Activated naive CD4-positive, alpha-beta T cell treated with anti-CD3 and anti-CD28 coated beads, Interleukin-2, amount 10 ng/mL, durations not matched to agents 7 days and 5 days (primary cell): Measurements from ENCODE around the gene GDPD2.
A peak's percentile ranks its signal among the peaks of the same experiment; 100 is the strongest.

Source experiments
- CTCF ChIA-PET: fragments of 350-600 bp; sonication (Branson Sonifier 250); formaldehyde crosslinking; loops from one replicate; lab custom pipeline; 2021; ENCODE audit warnings: antibody characterized with exemption; lab: Charles Lee
- DNase-seq: peaks from one replicate; pipeline ENCODE4 v3.0.0-alpha.2; 2020
- H3K27ac Mint-ChIP-seq: one replicate; pipeline ENCODE4 v1.8.0; 2021; ENCODE audit warnings: mild to moderate bottlenecking, moderate library complexity, mixed read lengths
- H3K27me3 Mint-ChIP-seq: one replicate; pipeline ENCODE4 v1.8.0; 2021; ENCODE audit warnings: mild to moderate bottlenecking, mixed read lengths
- H3K36me3 Mint-ChIP-seq: one replicate; pipeline ENCODE4 v1.8.0; 2021; ENCODE audit warnings: mixed read lengths
- H3K4me1 Mint-ChIP-seq: one replicate; pipeline ENCODE4 v1.8.0; 2021; ENCODE audit warnings: mixed read lengths
- H3K4me3 Mint-ChIP-seq: one replicate; pipeline ENCODE4 v1.8.0; 2021; ENCODE audit warnings: mild to moderate bottlenecking, moderate library complexity, mixed read lengths
- H3K9me3 Mint-ChIP-seq: one replicate; pipeline ENCODE4 v1.8.0; 2021; ENCODE audit warnings: mixed read lengths

The GDPD2 gene

GRCh38 chrX:70432936-70433847 lies 10.1 kb downstream of the GDPD2 start:
- CTCF ChIA-PET: interaction anchor here (0.9 to 2.9 kb wide), 6 partner anchors 10 to 300 kb away, joined by 3 to 12 read pairs (median 4); partner anchors contain the start of genes GDPD2 and IGBP1
- no peaks in the 10 kb centered on the region for H3K36me3 Mint-ChIP-seq
- DNase-seq: no peak
- peak overlapping the region; percentile 84 for H3K4me3 Mint-ChIP-seq
- no peaks in the 10 kb centered on the region for H3K9me3 Mint-ChIP-seq
- H3K27ac Mint-ChIP-seq: no peak overlapping the region
- peaks cover 40% of the 10 kb centered on the region for H3K27me3 Mint-ChIP-seq
- H3K4me1 Mint-ChIP-seq: peaks cover 21% of the 10 kb centered on the region

- DNase-seq: peak; percentile 81
- Mint-ChIP-seq H3K4me3 (peak overlapping the region; percentile 84), H3K36me3 (no peaks in the 10 kb centered on the region), H3K27me3 (peaks cover 40% of the 10 kb centered on the region), H3K27ac (peak overlapping the region; percentile 88), H3K9me3 (no peaks in the 10 kb centered on the region), H3K4me1 (peaks cover 27% of the 10 kb centered on the region)
- CTCF ChIA-PET: interaction anchor here (0.8 to 2.9 kb wide), 6 partner anchors 9 to 301 kb away, joined by 3 to 12 read pairs (median 4); partner anchors contain the start of genes GDPD2 and IGBP1
Observed at GRCh38 chrX:70433848-70434351, 10.8 kb downstream of the GDPD2 start.

GRCh38 chrX:70434352-70434866 lies 11.3 kb downstream of the GDPD2 start:
- CTCF ChIA-PET: interaction anchor here (0.8 to 2.9 kb wide), 5 partner anchors 11 to 231 kb away, joined by 3 to 12 read pairs (median 4); partner anchors contain the start of gene GDPD2
- H3K4me1 Mint-ChIP-seq: peaks cover 32% of the 10 kb centered on the region
- no peaks in the 10 kb centered on the region for H3K9me3 Mint-ChIP-seq
- H3K27ac Mint-ChIP-seq: peak overlapping the region; percentile 88
- DNase-seq: peak; percentile 76
- H3K27me3 Mint-ChIP-seq: peaks cover 42% of the 10 kb centered on the region
- H3K36me3 Mint-ChIP-seq: no peaks in the 10 kb centered on the region
- peak overlapping the region; percentile 84 for H3K4me3 Mint-ChIP-seq

- Mint-ChIP-seq H3K9me3 (no peaks in the 10 kb centered on the region), H3K4me3 (peak overlapping the region; percentile 84), H3K27me3 (peaks cover 49% of the 10 kb centered on the region), H3K36me3 (no peaks in the 10 kb centered on the region), H3K27ac (no peak overlapping the region), H3K4me1 (peaks cover 33% of the 10 kb centered on the region)
- CTCF ChIA-PET: interaction anchor here (0.7 to 2.9 kb wide), 4 partner anchors 16 to 301 kb away, joined by 3 to 11 read pairs (median 4); no protein-coding TSS in a partner anchor
- peak; percentile 37 for DNase-seq
Observed at GRCh38 chrX:70434914-70435586, 11.9 kb downstream of the GDPD2 start.

- peaks cover 59% of the 10 kb centered on the region for H3K27me3 Mint-ChIP-seq
- no peak overlapping the region for H3K27ac Mint-ChIP-seq
- DNase-seq: no peak
- H3K4me3 Mint-ChIP-seq: no peak overlapping the region
- H3K4me1 Mint-ChIP-seq: peaks cover 33% of the 10 kb centered on the region
- H3K36me3 Mint-ChIP-seq: no peaks in the 10 kb centered on the region
- no peaks in the 10 kb centered on the region for H3K9me3 Mint-ChIP-seq
- CTCF ChIA-PET: interaction anchor here (1.0 to 1.2 kb wide), 3 partner anchors 118 to 228 kb away, joined by 3 read pairs; no protein-coding TSS in a partner anchor
Observed at GRCh38 chrX:70436343-70436742, 13.2 kb downstream of the GDPD2 start.

- H3K4me3 Mint-ChIP-seq: no peak overlapping the region
- CTCF ChIA-PET: no interaction called here
Observed at GRCh38 chrX:70437011-70437410, 13.9 kb downstream of the GDPD2 start.

GRCh38 chrX:70437921-70438665 lies 15.0 kb downstream of the GDPD2 start:
- Mint-ChIP-seq H3K9me3 (no peaks in the 10 kb centered on the region), H3K4me1 (peaks cover 33% of the 10 kb centered on the region), H3K4me3 (no peak overlapping the region), H3K36me3 (no peaks in the 10 kb centered on the region), H3K27ac (no peak overlapping the region), H3K27me3 (peaks cover 73% of the 10 kb centered on the region)
- no peak for DNase-seq
- CTCF ChIA-PET: no interaction called here

More at GRCh38 chrX:70437011-70437410, 13.9 kb downstream of the GDPD2 start:
- Mint-ChIP-seq H3K27ac (no peak overlapping the region), H3K36me3 (no peaks in the 10 kb centered on the region), H3K27me3 (peaks cover 66% of the 10 kb centered on the region), H3K9me3 (no peaks in the 10 kb centered on the region), H3K4me1 (peaks cover 33% of the 10 kb centered on the region)
- no peak for DNase-seq

- H3K4me3 Mint-ChIP-seq: no peak overlapping the region
- H3K27me3 Mint-ChIP-seq: peaks cover 78% of the 10 kb centered on the region
- peaks cover 24% of the 10 kb centered on the region for H3K4me1 Mint-ChIP-seq
- H3K36me3 Mint-ChIP-seq: no peaks in the 10 kb centered on the region
- CTCF ChIA-PET: no interaction called here
- no peaks in the 10 kb centered on the region for H3K9me3 Mint-ChIP-seq
- no peak overlapping the region for H3K27ac Mint-ChIP-seq
- DNase-seq: no peak
Observed at GRCh38 chrX:70439016-70439415, 15.9 kb downstream of the GDPD2 start.

- H3K4me1 Mint-ChIP-seq: peaks cover 13% of the 10 kb centered on the region
- no peak for DNase-seq
- CTCF ChIA-PET: interaction anchor here (1.5 kb wide), 1 partner anchor 9 kb away, joined by 4 read pairs; no protein-coding TSS in a partner anchor
- no peaks in the 10 kb centered on the region for H3K36me3 Mint-ChIP-seq
- H3K9me3 Mint-ChIP-seq: no peaks in the 10 kb centered on the region
- H3K27ac Mint-ChIP-seq: no peak overlapping the region
- H3K27me3 Mint-ChIP-seq: peaks cover 80% of the 10 kb centered on the region
- no peak overlapping the region for H3K4me3 Mint-ChIP-seq
Observed at GRCh38 chrX:70442224-70442623, 19.1 kb downstream of the GDPD2 start.

GRCh38 chrX:70444326-70444945 lies 21.3 kb downstream of the GDPD2 start, which contains the start of gene DLG3:
DLG3 (plus strand) TSS chrX:70444835; CDS start chrX:70445202, 367 bp downstream.
- Mint-ChIP-seq H3K4me1 (peaks cover 1% of the 10 kb centered on the region), H3K27ac (no peak within 1 kb of the TSS), H3K36me3 (no peaks in the 10 kb centered on the region), H3K4me3 (no peak within 1 kb of the TSS), H3K27me3 (peaks cover 84% of the 10 kb centered on the region), H3K9me3 (no peaks in the 10 kb centered on the region)
- peak; percentile 26 for DNase-seq
- CTCF ChIA-PET: no interaction called here

- Mint-ChIP-seq H3K36me3 (no peaks in the 10 kb centered on the region), H3K9me3 (no peaks in the 10 kb centered on the region), H3K27ac (no peak overlapping the region), H3K4me1 (no peaks in the 10 kb centered on the region), H3K27me3 (peaks cover 77% of the 10 kb centered on the region), H3K4me3 (no peak overlapping the region)
- no peak for DNase-seq
- CTCF ChIA-PET: no interaction called here
Observed at GRCh38 chrX:70444946-70445656, 22.0 kb downstream of the GDPD2 start.

- Mint-ChIP-seq H3K4me1 (no peaks in the 10 kb centered on the region), H3K36me3 (no peaks in the 10 kb centered on the region), H3K27me3 (peaks cover 71% of the 10 kb centered on the region), H3K4me3 (no peak overlapping the region), H3K27ac (no peak overlapping the region), H3K9me3 (no peaks in the 10 kb centered on the region)
- CTCF ChIA-PET: no interaction called here
- DNase-seq: no peak
Observed at GRCh38 chrX:70445951-70446350, 22.8 kb downstream of the GDPD2 start.
